Suprapubic skin (tissue), 4 donors: Measurements from ENCODE around the gene RGPD5. TPM values are rescaled to one million over a fixed set of nuclear protein-coding genes. Genes with fewer than 3 reads are reported as not detected.
"Not testable (repeated sequence)": the region's sequence is repeated elsewhere in the genome, so short reads cannot be mapped to it uniquely, and the experiment has no call there.

Experiments used
- DNase-seq, 2 donors: peaks; one replicate each; pipeline ENCODE4 v3.0.0-alpha.2; 2019; ENCODE audit warnings: low spot score in 2 of 2
- H3K27ac ChIP-seq: fragments of 200-600 bp; sonication (generic); one replicate; pipeline ENCODE4 v1.5.1; 2019
- H3K27me3 ChIP-seq: fragments of 200-600 bp; sonication (generic); one replicate; pipeline ENCODE4 v1.5.1; 2019
- H3K36me3 ChIP-seq: fragments of 200-600 bp; sonication (generic); one replicate; pipeline ENCODE4 v1.5.1; 2019
- H3K4me1 ChIP-seq: fragments of 200-600 bp; sonication (generic); one replicate; pipeline ENCODE4 v1.5.1; 2019
- H3K4me3 ChIP-seq: fragments of 200-600 bp; sonication (generic); one replicate; pipeline ENCODE4 v1.5.1; 2019; ENCODE audit warnings: mild to moderate bottlenecking
- H3K9me3 ChIP-seq: fragments of 200-600 bp; sonication (generic); one replicate; pipeline ENCODE4 v1.5.1; 2019
- WGBS: methylation state at CpG from one replicate; pipeline ENCODE4 v1.1.5; 2018; 5-methylcytosine and 5-hydroxymethylcytosine counted together
- total RNA-seq, 4 donors: library from RNA; depleted of rRNA; stranded (reverse); fragments of >200 nt; gene quantifications; one replicate each; pipeline ENCODE4 v1.1.0, GENCODE V29; 2016

Gene RGPD5
- total RNA-seq, 4 donors from 2014 or later: 7.7 to 75.0 (median 25.0) TPM

DNA sequence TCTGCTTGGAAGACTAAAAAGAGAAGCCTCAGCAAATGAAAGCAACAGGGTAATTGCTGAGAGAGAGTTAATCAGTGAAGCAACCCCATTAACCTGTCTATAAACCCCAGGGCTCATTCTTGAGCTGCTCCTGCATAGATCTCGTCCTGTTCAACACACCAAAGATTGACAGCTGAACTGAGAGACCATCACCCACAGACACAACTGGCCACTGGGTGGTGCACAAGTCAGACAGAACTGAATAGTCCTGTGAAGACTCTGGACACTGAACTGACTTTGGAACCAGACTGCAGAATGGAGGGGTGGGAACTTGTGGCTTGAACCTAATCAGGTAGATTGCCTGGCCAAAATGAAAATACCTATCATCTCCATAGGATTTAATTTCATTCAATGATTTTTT, 1.4 kb upstream of the RGPD5 start:
- WGBS: no CpG with 5 or more reads among the region's 1 CpG
- not testable (repeated sequence) for H3K4me1 ChIP-seq, H3K27ac ChIP-seq, H3K27me3 ChIP-seq, DNase-seq, H3K4me3 ChIP-seq, H3K36me3 ChIP-seq, H3K9me3 ChIP-seq

DNA sequence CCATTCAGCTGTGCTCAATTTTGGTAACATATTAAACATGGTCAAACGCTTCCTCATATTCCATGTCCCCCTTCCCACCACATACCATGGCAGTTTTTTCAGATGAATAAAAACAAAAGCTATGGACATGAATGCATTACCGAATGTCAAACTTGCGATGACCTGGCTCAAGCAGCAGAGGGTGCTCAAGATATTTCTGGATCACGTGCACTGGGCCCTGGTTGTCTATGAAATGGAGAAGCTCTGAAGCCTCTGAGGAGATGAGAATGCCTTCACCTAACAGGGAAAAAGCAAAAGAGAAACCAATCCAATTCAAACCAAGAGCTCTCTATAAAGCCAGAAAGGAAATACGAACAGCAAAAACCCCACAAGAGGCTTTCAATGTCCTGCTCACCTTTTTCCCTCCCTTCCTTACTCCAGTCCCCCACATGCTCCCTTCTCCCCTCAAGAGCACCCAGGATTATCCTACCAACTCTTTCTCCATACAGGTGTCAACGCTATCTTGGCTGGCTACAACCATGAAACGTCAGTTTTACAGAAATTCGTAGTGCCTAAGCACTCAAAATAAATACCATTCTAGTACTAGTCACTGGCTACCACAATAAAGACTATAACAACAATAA, 77.1 kb downstream of the RGPD5 start:
- no CpG with 5 or more reads among the region's 8 CpGs for WGBS
- H3K4me1 ChIP-seq, H3K4me3 ChIP-seq, H3K36me3 ChIP-seq, DNase-seq, H3K27ac ChIP-seq, H3K27me3 ChIP-seq, H3K9me3 ChIP-seq: not testable (repeated sequence)

DNA sequence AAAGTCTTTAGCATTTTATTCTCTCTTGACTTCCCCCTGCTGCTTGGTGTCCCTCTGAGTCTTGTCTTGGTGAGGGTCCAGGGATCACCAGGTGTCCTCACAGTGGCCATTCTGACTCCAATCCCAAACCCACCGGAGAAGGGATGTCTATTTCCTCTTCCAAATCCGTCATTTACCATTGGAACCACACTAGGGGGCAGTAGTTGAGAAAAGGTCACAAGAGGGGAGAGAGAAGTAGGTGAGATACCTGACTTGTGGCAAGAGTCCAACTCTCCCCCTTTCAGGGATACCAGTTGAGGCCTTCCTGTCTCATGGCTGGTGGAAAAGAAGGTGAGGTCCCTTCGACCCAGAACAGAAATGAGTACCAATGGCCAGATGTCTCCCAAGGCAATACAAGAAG, 82.5 kb downstream of the RGPD5 start:
- H3K27me3 ChIP-seq, H3K4me3 ChIP-seq, DNase-seq, H3K4me1 ChIP-seq, H3K27ac ChIP-seq, H3K9me3 ChIP-seq, H3K36me3 ChIP-seq: not testable (repeated sequence)
- no CpG with 5 or more reads among the region's 3 CpGs for WGBS

DNA sequence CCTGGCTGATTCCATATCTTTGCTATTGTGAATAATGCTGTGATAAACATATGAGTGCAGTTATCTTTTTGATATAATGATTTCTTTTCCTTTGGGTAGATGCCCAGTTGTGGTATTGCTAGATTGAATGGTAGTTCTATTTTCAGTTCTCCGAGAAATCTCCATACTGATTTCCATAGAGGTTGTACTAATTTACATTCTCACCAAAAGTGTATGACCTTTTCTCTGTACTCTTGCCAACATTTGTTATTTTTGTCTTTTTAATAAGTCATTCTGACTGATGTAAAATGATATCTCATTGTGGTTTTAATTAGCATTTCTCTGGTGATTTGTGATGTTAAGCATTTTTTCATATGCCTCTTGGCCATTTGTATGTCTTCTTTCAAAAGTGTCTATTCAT, 88.0 kb downstream of the RGPD5 start:
- not testable (repeated sequence) for H3K27me3 ChIP-seq, H3K4me1 ChIP-seq, H3K4me3 ChIP-seq, H3K36me3 ChIP-seq, H3K27ac ChIP-seq, H3K9me3 ChIP-seq, DNase-seq
- WGBS: no CpG with 5 or more reads among the region's 1 CpG

DNA sequence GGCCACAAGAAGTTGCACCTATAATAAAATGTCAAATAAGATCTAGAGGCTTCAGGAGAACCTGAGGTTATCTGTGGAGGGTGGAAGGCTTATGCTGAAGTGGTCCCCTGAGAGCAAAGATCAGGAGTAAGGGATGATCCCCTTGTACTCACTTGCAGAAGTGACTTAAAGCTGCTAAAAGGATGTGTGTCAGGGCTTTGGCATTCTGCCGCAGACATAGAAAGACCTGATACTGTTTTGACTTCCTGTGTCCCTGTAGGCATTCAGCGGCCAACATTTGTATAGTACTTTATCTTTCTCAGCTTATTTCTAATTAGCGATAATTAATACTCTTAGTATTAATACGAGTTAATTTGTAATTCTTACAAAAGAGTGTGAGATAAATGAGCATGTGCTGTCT, 94.3 kb downstream of the RGPD5 start:
- not testable (repeated sequence) for H3K27me3 ChIP-seq, H3K4me1 ChIP-seq, DNase-seq, H3K27ac ChIP-seq, H3K9me3 ChIP-seq, H3K4me3 ChIP-seq, H3K36me3 ChIP-seq
- WGBS: no CpG with 5 or more reads among the region's 4 CpGs

DNA sequence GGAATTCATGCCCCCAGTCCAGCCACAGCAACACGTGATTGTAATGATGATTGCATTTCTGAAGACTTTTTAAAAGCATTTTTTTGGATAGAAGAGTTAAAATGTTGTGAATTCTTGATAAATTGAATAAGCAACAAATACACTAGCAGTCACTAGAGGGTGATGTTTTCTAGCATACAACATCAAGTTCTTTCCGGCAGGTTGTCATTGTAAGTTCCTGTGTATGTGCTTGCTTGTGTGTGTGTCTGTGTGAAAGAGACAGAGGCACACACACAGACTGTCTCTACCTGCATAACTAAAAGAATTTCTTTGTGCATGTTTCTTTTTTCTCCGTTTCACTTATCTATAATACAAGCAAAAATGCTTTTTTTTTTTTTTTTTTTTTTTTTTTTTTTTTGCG, 95.8 kb downstream of the RGPD5 start:
- not testable (repeated sequence) for H3K4me1 ChIP-seq, DNase-seq, H3K36me3 ChIP-seq, H3K27me3 ChIP-seq, H3K27ac ChIP-seq, H3K4me3 ChIP-seq, H3K9me3 ChIP-seq
- WGBS: no CpG with 5 or more reads among the region's 4 CpGs

DNA sequence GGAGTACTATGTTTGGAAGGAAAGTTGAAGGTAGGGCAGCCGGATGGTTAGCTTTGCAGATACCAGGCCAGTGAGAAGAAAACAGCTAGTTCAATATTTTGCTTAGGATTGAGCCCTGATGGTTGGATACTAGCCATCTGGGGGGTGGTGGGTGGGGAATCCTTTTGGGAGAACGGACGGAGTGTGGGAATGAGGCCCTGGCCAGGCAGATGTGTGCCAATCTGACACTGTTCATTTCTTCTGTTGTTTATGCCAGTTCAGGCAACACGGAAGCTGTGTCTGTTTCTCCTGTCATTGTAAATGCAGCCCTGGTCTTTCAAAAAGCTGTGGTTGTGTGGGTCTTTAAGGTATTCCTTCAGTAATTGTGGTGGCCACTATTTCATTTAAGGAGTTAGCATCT, 96.9 kb downstream of the RGPD5 start:
- H3K27me3 ChIP-seq, H3K36me3 ChIP-seq, H3K9me3 ChIP-seq, H3K27ac ChIP-seq, DNase-seq, H3K4me3 ChIP-seq, H3K4me1 ChIP-seq: not testable (repeated sequence)
- WGBS: no CpG with 5 or more reads among the region's 4 CpGs

DNA sequence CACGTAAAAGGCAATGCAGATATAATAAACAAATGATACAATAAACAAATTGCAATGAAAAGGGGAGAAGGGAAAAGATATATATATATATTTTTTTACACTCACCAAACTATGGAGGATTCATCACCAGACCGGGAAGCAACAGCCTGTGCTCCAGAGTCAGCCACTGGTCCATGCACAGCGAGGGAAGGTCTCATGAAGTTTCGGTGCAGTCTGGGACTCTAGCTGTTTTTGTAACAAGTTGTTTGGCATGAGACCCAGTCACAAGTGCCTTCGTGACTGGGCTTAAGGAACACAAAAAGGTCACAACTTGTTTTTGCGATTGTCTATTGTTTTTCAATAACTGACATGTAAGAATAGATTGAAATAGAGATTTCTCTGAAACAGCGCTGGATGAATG, 99.6 kb downstream of the RGPD5 start:
- WGBS: no CpG with 5 or more reads among the region's 7 CpGs
- not testable (repeated sequence) for H3K27ac ChIP-seq, H3K36me3 ChIP-seq, DNase-seq, H3K27me3 ChIP-seq, H3K4me1 ChIP-seq, H3K9me3 ChIP-seq, H3K4me3 ChIP-seq

DNA sequence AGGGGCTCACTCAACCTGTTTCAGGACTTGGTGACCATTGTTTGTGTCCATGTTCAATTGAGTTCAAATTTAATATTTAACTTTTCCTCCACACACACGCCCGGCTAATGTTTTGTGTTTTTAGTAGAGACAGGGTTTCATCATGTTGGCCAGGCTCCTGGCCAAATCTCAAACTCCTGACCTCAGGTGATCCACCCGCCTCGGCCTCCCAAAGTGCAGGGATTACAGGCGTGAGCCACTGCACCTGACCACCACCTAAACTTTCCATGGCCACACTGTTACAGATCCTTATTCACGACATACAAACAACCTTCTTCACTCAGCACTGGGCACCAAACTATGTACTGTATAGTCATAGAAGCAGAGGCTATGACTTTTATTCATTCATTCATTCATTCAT, 100.0 kb downstream of the RGPD5 start:
- not testable (repeated sequence) for DNase-seq, H3K27ac ChIP-seq, H3K27me3 ChIP-seq, H3K4me1 ChIP-seq, H3K36me3 ChIP-seq, H3K4me3 ChIP-seq, H3K9me3 ChIP-seq
- no CpG with 5 or more reads among the region's 6 CpGs for WGBS

DNA sequence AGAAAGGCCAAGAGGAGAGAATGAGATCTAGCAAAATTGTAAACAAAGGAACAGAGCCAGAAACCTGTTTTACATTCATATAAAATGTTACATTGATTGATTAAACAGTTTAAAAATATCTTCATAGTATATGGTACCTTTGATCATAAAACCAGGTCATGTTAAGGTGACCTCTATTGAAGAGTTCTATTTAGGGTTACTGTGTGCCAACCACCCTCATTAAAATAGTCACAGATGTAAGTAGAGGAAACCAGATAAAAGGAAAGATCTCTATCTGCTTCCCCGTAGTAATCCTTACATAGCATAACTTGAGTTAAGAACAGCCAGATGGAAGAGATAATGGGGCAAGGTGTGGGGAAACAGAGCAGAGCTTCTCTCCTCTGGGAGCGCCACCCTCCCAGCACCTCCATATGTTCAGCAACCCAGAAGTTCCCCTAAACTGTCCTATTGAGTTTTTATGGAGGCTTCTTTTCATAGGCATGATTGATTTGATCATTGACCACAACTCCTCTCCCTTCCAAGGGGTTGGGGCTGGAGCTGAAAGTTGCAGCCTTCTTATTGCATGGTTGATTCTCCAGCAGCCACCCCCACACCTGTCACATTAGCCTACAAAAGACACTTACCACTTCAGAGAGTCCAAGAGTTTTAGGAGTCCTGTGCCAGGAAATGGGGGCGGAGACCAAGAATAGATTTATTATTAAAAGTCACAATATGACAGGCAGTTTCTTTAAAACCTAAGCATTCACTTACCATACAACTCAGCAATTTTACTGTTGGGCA, 101.2 kb downstream of the RGPD5 start:
- not testable (repeated sequence) for H3K9me3 ChIP-seq, H3K4me3 ChIP-seq, H3K4me1 ChIP-seq, H3K27ac ChIP-seq, H3K36me3 ChIP-seq, H3K27me3 ChIP-seq, DNase-seq
- WGBS: no CpG with 5 or more reads among the region's 3 CpGs

DNA sequence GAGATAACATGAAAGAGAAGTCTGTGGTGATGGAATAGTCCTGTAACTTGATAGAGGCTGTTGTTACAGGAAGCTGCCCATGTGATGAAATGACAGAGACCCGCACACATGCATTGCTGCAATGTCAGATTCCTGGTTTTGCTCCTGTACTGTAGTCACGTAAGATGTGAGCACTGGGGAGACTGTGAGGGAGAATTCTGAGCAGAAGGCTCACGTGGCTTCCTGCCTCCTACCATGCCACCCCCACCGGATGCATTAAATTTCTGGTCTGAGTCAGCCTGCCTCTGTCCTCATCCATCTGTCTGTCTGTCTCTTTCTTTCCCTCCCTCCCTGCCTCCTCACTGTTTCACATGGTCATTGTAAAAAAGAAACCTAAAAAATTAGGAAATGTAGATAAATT, 102.1 kb downstream of the RGPD5 start:
- WGBS: no CpG with 5 or more reads among the region's 4 CpGs
- not testable (repeated sequence) for H3K4me3 ChIP-seq, H3K27me3 ChIP-seq, DNase-seq, H3K27ac ChIP-seq, H3K4me1 ChIP-seq, H3K36me3 ChIP-seq, H3K9me3 ChIP-seq

DNA sequence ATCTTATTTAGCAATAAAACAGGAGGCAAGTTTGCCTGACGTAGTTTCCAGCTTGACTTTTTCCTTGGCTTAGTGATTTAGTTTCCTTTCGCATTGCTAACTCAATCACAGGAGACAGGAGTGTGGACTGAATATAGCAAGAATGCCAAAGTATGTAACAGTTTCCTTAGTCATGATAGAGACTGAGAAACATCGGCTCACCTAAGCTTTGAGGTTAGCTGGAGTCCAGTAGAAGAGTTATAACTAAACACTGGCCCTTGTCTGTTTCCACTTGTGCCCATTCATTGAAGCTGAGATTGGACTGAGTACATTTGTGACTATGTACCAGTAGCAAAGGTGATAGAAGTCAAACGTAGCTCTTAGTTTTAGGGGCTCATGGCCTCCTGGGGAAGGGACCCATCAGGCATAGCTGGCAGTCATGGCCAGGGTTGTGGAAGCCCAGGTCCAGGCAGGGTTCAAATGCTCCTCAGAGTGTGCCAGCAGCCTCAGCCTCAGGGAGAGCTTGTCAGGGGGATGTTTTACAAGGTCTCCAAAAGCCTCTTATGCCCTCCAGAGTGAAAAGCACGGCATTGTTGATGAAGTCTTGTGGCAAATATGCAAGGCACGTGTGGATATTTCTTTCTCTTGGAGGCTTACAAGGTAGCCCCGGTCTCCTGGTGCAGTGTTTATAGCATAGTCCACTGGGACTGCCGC, 103.8 kb downstream of the RGPD5 start:
- not testable (repeated sequence) for H3K27ac ChIP-seq, H3K36me3 ChIP-seq, DNase-seq, H3K4me1 ChIP-seq, H3K9me3 ChIP-seq, H3K4me3 ChIP-seq, H3K27me3 ChIP-seq
- WGBS: no CpG with 5 or more reads among the region's 8 CpGs

DNA sequence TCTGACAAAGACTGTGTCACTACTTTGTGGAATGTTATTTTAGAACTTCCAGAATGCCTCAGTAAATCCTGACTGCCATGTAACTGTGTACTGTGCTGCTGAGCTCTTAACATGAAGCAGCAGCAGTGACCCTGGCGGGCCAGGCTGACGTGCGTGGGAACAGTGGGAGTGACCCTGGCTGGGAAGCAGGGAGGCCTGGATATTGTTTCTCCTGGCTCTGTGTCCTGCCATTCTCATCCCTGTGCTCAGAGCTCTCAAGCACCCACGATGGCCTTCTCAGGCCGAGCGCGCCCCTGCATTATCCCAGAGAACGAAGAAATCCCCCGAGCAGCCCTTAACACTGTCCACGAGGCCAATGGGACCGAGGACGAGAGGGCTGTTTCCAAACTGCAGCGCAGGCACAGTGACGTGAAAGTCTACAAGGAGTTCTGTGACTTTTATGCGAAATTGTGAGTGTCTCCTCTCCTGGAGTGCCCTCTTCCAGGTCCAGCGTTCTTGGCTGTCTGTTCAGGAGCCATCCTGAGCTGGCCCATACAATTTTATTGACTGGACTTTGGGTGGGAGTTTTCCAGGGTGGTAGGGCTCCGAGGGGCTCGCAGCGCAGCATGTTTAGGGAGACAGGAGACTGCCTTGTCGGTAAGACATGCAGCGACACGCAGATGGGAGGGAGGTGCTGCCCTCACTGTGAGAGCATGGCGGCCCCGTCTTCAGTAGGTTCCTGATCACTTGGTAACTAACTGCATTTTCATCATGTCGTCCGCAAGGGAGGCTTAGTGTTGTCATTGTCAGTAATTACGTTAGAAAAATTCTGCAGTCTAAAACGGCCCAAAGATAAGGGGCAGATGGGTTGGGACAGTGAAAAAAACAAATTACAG, 104.6 kb downstream of the RGPD5 start, which contains the start of gene LIMS3:
Gene LIMS3, plus strand, starts transcription at position 227 of the 875 bp plus-strand sequence. Its CDS starts 41 bp downstream, at position 268.
- not testable (repeated sequence) for H3K4me3 ChIP-seq, H3K9me3 ChIP-seq, DNase-seq, H3K36me3 ChIP-seq, H3K4me1 ChIP-seq, H3K27ac ChIP-seq, H3K27me3 ChIP-seq
- WGBS: no CpG with 5 or more reads among the region's 28 CpGs
